ENCODE measurements around the gene CXCR5.

CXCR5 gene

GRCh38 chr11:118924591-118925585, 41.2 kb downstream of the CXCR5 start:
- in situ Hi-C loops (cut with MboI; ENCODE audit: low sequenced_read_pairs), result no loop called here

GRCh38 chr11:118927554-118928100, 43.9 kb downstream of the CXCR5 start:
- in situ Hi-C loops (cut with MboI; ENCODE audit: low sequenced_read_pairs), result no loop called here

GRCh38 chr11:118928101-118928869, 44.6 kb downstream of the CXCR5 start:
- in situ Hi-C loops (cut with MboI; ENCODE audit: low sequenced_read_pairs), result no loop called here

- in situ Hi-C loops (cut with MboI; ENCODE audit: low sequenced_read_pairs), result no loop called here
Observed at GRCh38 chr11:118928870-118929500, 45.3 kb downstream of the CXCR5 start.

- in situ Hi-C loops (cut with MboI; ENCODE audit: low sequenced_read_pairs), result no loop called here
Observed at GRCh38 chr11:118929501-118930093, 45.9 kb downstream of the CXCR5 start.

GRCh38 chr11:118930094-118930712, 46.5 kb downstream of the CXCR5 start:
- in situ Hi-C loops (cut with MboI; ENCODE audit: low sequenced_read_pairs), result no loop called here

GRCh38 chr11:118931571-118931970, 47.9 kb downstream of the CXCR5 start:
- in situ Hi-C loops (cut with MboI; ENCODE audit: low sequenced_read_pairs), result no loop called here

- in situ Hi-C loops (cut with MboI; ENCODE audit: low sequenced_read_pairs), result no loop called here
Observed at GRCh38 chr11:118933486-118933885, 49.8 kb downstream of the CXCR5 start.

GRCh38 chr11:118935376-118935775, 51.7 kb downstream of the CXCR5 start:
- in situ Hi-C loops (cut with MboI; ENCODE audit: low sequenced_read_pairs), result no loop called here

- in situ Hi-C loops (cut with MboI; ENCODE audit: low sequenced_read_pairs), result no loop called here
Observed at GRCh38 chr11:118938491-118939403, 55.1 kb downstream of the CXCR5 start.

GRCh38 chr11:118939404-118939915, 55.8 kb downstream of the CXCR5 start:
- in situ Hi-C loops (cut with MboI; ENCODE audit: low sequenced_read_pairs), result no loop called here

- in situ Hi-C loops (cut with MboI; ENCODE audit: low sequenced_read_pairs), result no loop called here
Observed at GRCh38 chr11:118939953-118940598, 56.4 kb downstream of the CXCR5 start.

- in situ Hi-C loops (cut with MboI; ENCODE audit: low sequenced_read_pairs), result no loop called here
Observed at GRCh38 chr11:118947091-118947490, 63.4 kb downstream of the CXCR5 start.

Data from HL-60/S4 treated with retinoic acid at 250 ng/mL for 4 days and 3 days (cell line).